ENCODE results near the gene PCF11. TPM values are rescaled to one million over a fixed set of nuclear protein-coding genes. Genes with fewer than 3 reads are reported as not detected.
"Not testable (repeated sequence)": the region's sequence is repeated elsewhere in the genome, so short reads cannot be mapped to it uniquely, and the experiment has no call there.

Gene PCF11
- polyA plus RNA-seq, 2 of the 4 experiments (the other 2 are of a cell fraction): 24.7 to 42.3 TPM

- Histone ChIP-seq H3K27ac (no peak overlapping the region), H3K4me3 (no peak overlapping the region), H3K9me3 (no peaks in the 10 kb centered on the region), H3K4me2 (no peak overlapping the region), H3K4me1 (peaks cover 5% of the 10 kb centered on the region; the same call in 1 of the 3 replicates)
- ChIA-PET POLR2A (no interaction called here), CTCF (interaction anchor here (1.0 to 1.5 kb wide), 2 partner anchors 9 to 45 kb away, joined by 3 to 4 read pairs; no protein-coding TSS in a partner anchor)
- FAIRE-seq: no peak
- TF ChIP-seq FOSB (CRISPR knock-in tag; IDR thresholded peaks at IDR 0.05): no peak
- TF ChIP-seq HOXA7 (CRISPR knock-in tag; IDR thresholded peaks at IDR 0.05): no peak
- TF ChIP-seq NPAS2 (CRISPR knock-in tag; IDR thresholded peaks at IDR 0.05; ENCODE audit: borderline replicate concordance): no peak
- TF ChIP-seq KDM1A (IDR thresholded peaks at IDR 0.05; ENCODE audit: low read depth): no peak
- no peak for TF ChIP-seq NR3C1 (IDR thresholded peaks at IDR 0.05)
- TF ChIP-seq, protein P1, sequence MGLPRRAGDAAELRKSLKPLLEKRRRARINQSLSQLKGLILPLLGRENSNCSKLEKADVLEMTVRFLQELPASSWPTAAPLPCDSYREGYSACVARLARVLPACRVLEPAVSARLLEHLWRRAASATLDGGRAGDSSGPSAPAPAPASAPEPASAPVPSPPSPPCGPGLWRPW (IDR thresholded peaks at IDR 0.05): no peak
- no peak for DNase-seq (ENCODE audit: low read depth in 1 of 2, low spot score in 1 of 2)
- ATAC-seq: no peak
- 86% methylated on average over 5 of the region's 5 CpGs for WGBS (ENCODE audit: missing lambda C conversion rate)
These were observed 29.7 kb upstream of the PCF11 start for GRCh38 chr11:83127310-83127637.

DNA sequence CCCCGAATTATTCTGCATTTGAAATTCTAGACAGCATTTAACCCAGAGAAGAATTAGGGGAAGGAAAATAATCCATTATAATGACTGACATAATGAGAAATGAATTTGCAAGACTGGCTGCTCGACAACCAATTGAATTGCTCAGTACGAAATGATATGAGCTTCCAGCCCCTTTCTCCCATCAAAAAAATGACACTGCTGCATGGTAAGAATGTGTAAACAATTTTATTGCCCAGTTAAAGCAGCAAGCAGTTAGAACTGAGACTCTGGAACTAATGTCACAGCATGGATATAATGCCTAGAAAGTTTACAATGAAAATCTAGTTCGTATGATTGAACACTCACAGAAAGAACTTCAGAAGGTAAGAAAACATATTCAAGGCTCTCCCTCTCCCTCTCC is 24.7 kb upstream of the PCF11 start:
- POLR2A ChIA-PET: no interaction called here
- Histone ChIP-seq H3K27ac (no peak overlapping the region), H3K4me2 (no peak overlapping the region), H3K4me1 (no peaks in the 10 kb centered on the region), H3K4me3 (no peak overlapping the region), H3K9me3 (no peaks in the 10 kb centered on the region)
- DNase-seq (ENCODE audit: low read depth in 1 of 2, low spot score in 1 of 2) (no peak), ATAC-seq (no peak; a peak in 1 of 6 replicates), FAIRE-seq (no peak)
- TF ChIP-seq HEYL (CRISPR knock-in tag; IDR thresholded peaks at IDR 0.05) (no peak), EHF (CRISPR knock-in tag; IDR thresholded peaks at IDR 0.05) (no peak), EP300 (IDR thresholded peaks at IDR 0.05) (no peak), SMC3 (IDR thresholded peaks at IDR 0.05) (no peak), HOXA7 (CRISPR knock-in tag; IDR thresholded peaks at IDR 0.05) (no peak)
- TF ChIP-seq, protein P2, sequence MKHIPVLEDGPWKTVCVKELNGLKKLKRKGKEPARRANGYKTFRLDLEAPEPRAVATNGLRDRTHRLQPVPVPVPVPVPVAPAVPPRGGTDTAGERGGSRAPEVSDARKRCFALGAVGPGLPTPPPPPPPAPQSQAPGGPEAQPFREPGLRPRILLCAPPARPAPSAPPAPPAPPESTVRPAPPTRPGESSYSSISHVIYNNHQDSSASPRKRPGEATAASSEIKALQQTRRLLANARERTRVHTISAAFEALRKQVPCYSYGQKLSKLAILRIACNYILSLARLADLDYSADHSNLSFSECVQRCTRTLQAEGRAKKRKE (CRISPR knock-in tag; IDR thresholded peaks at IDR 0.05; ENCODE audit: low read depth): no peak
- 37% methylated on average over 4 of the region's 4 CpGs for WGBS (ENCODE audit: missing lambda C conversion rate)
- CTCF ChIA-PET: no interaction called here

DNA sequence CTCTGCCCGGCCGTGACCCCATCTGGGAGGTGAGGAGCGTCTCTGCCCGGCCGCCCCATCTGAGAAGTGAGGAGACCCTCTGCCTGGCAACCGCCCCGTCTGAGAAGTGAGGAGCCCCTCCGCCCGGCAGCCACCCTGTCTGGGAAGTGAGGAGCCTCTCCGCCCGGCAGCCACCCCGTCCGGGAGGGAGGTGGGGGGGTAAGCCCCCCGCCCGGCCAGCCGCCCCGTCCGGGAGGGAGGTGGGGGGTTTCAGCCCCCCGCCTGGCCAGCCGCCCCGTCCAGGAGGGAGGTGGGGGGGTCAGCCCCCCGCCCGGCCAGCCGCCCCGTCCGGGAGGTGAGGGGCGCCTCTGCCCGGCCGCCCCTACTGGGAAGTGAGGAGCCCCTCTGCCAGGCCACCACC is 23.7 kb upstream of the PCF11 start:
- H3K4me1 ChIP-seq; ATAC-seq; CTCF ChIA-PET; H3K27ac ChIP-seq; DNase-seq (ENCODE audit: low read depth in 1 of 2, low spot score in 1 of 2); H3K9me3 ChIP-seq; POLR2A ChIA-PET; H3K4me2 ChIP-seq; FAIRE-seq; H3K4me3 ChIP-seq: not testable (repeated sequence)
- WGBS (ENCODE audit: missing lambda C conversion rate): no CpG with 5 or more reads among the region's 29 CpGs

DNA sequence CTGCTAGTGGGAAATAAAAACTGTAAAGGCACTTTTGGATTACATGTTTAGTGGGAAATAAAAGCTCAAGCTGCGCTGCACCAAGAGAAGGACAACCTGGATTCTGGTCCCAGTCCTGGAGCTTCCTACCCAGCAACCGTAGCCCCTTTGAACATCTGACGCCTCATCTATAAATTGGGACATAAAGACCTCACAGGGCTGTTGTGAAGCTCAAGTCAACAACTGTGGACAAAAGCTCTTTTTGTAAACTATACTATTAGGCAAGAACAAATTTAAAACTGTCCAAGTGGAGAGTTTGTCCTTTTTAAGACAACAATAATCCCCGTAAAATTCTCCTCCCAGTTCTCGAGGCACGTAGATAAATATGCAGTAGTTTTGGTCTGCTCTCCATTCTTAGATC is 17.6 kb upstream of the PCF11 start:
- DNase-seq (ENCODE audit: low read depth in 1 of 2, low spot score in 1 of 2): no peak
- POLR2A ChIA-PET: interaction anchor here (0.6 to 1.2 kb wide), 2 partner anchors 18 to 21 kb away, joined by 5 to 6 read pairs; partner anchors contain the start of gene PCF11
- WGBS (ENCODE audit: missing lambda C conversion rate): 86% methylated on average over 6 of the region's 6 CpGs
- TF ChIP-seq RNF2 (IDR thresholded peaks at IDR 0.05; ENCODE audit: borderline replicate concordance, low read depth) (no peak), RAD21 (conservative IDR thresholded peaks at IDR 0.05 in 1 of 2, IDR thresholded peaks at IDR 0.05 in 1 of 2) (no peak), HOXA7 (CRISPR knock-in tag; IDR thresholded peaks at IDR 0.05) (no peak), JUNB (IDR thresholded peaks at IDR 0.05) (no peak), FOSL2 (IDR thresholded peaks at IDR 0.05) (no peak), FOSL2 (CRISPR knock-in tag; IDR thresholded peaks at IDR 0.05) (no peak), HMGXB4 (CRISPR knock-in tag; IDR thresholded peaks at IDR 0.05; ENCODE audit: borderline replicate concordance) (no peak)
- TF ChIP-seq, protein P1 (IDR thresholded peaks at IDR 0.05): no peak
- Histone ChIP-seq H3K4me2 (no peak overlapping the region), H3K4me1 (no peaks in the 10 kb centered on the region), H3K4me3 (no peak overlapping the region), H3K27ac (no peak overlapping the region), H3K9me3 (no peaks in the 10 kb centered on the region)
- CTCF ChIA-PET: interaction anchor here (0.8 kb wide), 1 partner anchor 110 kb away, joined by 3 read pairs; no protein-coding TSS in a partner anchor
- FAIRE-seq: no peak
- ATAC-seq: no peak
